Stimulated activated CD8-positive, alpha-beta memory T cell treated with anti-CD3 and anti-CD28 coated beads, Interleukin-2, amount 100 ng/mL, for 48 hours (primary cell): Measurements from ENCODE around the gene LILRA6.
"Not testable (repeated sequence)": the region's sequence is repeated elsewhere in the genome, so short reads cannot be mapped to it uniquely, and the experiment has no call there.

Source experiments
- DNase-seq, 2 donors: peaks; one replicate each; pipeline ENCODE4 v3.0.0-alpha.2; 2020; ENCODE audit warnings: low read depth in 2 of 2

The LILRA6 gene

DNA sequence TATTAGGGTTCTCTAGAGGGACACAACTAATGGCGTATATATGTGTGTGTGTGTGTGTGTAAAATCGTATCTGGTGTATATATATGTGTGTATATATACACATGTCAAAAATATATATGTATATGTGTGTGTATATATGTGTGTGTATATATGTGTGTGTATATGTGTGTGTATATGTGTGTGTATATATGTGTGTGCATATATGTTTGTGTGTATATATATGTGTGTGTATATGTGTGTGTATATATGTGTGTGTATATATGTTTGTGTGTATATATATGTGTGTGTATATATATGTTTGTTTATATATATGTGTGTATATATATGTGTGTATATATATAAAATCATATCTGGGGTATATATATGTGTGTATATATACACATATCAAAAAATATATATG, 19.9 kb upstream of the LILRA6 start:
- DNase-seq: no peak

DNA sequence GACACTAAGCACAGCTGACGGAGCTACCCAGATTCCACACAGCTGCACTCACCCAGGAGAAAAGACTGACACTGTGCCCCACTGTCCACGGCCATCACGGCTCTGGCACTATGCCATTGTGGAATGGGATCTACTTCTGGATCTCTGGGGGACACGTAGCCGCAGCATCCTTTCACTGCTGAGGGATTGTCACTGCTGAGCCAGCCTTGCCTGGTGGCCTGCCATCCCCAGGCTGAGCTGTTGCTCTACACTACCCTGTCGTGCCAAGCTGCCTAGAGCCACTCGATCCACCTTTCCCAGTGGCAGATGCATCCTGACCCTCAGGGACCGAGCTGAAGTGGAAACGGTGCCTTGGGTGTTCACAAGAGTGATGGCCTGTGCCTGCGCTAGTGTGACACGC, 19.5 kb upstream of the LILRA6 start:
- no peak for DNase-seq

DNA sequence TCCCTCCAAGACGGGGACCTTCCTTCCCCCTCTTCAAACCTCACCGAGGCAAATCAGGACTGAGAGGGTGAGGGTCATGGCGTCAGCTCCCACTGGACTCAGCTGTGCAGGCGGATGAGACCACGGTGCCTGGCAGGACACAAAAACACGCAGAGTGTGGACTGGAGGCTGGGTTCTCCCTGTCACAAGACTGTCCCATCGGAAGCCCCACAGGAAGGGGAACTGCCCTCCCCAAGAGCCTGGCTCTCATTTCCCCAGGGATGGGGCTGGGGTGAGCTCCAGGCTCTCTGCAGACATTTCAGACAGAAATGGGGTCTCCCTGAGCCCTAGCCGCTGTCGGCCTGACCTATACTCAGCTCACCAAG, 14.5 kb upstream of the LILRA6 start, which contains the start of gene LILRB5:
Gene LILRB5 (minus strand): TSS at position 158 of the 365 bp plus-strand sequence. CDS start 80 bp downstream, at position 78.
- DNase-seq: no peak

DNA sequence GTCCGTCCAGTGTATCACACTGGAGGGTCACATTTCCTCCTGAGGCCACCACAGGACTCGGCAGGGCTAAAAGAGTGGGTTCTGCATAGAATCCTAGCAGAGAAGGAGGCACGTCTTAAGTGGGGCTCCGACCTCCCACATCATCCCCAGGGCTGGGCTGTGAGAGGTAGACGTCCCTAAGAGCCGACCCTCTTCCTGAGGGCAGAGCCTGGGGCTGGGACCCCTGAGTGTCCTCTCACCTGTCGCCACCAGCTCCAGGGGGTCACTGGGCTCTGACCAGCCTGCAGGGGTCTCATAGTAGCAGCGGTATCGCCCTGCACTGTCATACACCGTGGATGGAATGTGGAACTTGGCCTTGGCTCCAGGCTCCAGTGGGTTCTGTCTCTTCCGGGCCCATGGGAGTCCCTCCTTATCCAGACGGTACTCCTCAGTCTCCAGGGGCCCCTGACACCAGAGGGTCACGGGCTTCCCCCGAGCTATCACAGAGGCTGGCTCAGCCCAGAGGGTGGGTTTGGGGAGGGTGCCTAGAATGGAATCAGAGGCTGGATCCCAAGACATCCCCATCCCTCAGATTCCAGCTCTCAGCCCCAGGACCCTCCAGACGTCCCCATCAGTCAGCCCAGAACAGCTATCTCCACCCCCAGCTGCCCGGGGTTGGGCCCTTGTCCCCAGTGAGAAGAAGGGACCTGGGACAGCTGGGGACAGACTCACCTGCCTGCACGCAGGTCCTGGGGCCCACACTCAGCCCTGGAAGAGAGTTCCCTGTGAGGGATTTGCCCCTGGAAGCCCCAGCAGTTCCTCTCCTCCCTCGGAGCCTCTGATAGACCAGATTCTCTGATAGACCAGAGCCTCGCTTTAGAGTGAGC, 13.9 kb upstream of the LILRA6 start:
- DNase-seq: no peak

DNA sequence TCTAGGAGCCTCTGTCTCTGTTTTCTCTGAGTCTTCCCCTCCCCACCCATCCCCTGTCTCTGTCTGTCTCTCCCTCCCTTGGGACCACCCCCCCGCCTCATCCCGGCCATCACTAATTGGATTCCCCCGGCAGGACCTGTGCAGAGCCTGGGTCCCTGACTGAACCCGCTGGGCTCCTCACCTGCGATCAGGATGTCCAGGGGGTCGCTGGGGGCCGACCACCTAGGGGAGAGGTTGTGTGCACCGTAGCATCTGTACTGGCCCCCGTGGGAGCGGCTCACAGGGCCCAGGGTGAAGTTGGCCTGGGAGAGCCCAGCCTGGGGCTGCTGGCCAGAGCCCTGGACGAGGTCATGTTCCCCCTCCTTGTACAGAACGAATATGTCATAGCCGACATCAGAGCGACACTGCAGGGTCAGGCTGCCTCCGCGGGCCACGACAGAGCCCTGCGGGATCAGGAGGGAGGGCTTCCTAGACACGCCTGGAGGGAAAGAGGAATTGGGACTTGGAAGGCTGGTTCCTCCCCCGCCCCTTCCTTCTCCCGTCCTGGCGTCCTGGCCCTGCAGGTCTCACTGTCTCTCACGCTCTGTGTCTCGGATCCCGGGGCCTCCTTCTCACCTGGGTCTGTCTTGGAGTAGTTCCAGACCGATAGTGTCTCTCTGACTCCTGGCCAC, 12.7 kb upstream of the LILRA6 start:
- DNase-seq: no peak

DNA sequence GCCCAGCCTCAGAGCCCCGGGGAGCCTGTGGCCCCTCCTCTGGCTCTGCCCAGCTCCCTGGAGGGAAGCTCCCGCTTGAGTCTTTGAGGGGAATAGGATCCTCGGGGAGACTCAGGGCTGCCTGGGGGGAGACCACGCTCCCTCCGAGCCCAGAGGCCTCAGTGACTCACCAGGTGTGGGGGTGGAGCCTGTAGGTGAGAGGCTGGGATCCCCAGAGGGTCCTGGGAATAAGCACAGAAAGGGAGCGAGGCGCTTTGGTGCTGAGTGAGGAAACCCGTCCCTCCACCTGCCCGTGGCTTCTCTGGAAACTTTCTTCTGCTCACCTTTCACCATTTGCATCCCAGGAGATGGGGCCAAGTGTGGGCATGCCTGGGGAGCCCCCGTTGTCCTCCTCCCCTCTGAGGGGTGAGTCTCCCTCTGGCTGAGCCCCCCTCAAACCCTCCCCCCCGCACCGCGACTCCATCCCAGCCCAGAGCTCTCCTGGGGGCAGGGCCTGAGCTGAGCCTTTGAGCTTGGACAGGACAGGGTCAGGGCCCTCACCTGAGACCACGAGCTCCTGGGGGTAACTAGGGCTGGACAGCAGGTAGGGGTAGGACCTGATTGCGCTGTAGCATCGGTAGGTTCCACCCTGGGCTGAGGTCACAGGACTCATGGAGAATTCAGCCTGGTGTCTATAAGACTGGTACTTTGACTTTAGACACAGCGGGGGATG, 11.8 kb upstream of the LILRA6 start:
- DNase-seq: no peak

DNA sequence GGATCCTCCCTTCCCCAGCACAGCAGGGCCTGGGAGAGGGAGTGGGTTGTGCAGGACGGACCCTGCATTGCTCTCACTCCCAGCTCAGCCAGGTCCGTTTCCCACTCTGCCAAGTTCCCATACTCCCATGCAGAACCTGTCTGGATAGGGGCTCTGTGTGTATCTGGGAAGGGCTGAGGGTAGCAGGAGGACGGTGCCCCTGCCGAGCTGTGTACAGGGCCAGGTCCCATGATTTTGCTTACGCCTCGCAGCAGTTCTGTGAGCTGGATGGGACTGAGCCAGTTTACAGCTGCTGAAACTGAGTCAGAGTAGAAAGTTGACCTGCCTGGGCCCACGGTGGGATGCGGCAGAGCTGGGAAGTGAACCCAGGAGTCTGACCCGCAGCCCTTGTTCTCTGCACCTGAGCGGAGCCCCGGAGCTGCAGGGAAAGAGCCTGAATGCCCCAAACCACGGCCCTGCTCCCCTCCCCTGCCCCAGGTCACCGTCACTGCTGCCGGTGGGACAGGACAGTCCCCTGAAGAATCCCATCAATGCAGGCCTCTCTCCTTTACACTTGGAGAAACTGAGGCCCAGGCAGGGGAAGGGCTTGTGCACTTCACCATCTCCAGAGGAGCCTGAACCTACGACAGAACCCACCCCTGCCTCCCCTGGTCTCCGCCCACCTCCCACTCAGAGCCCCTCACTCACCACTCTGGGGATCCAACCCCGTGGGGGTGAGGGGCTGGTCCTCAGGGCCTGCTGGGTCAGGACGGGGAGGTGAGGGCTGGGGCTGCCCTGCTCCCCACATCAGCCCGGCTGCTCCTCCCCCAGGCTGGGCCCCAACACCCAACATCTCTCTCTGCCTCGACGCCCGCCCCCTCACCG, 11.0 kb upstream of the LILRA6 start:
- DNase-seq: no peak

DNA sequence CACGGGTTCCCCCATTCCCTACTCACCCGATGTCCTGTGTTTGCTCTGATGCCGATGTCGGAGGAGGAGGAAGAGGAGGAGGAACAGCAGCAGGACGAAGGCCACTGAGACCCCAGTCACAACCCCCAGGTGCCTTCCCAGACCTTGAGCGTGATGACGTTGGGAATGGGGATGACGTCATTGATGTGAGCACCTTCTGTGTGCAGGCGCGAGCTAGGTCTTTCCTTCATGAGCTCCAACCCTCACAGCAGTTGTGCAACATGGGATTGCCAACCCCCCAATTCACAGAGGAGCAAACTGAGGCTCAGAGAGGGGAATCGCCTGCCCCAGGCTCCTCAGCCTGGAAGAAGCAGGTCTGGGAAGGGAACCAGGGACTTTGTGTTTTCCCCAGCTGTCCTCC, 10.3 kb upstream of the LILRA6 start:
- no peak for DNase-seq

DNA sequence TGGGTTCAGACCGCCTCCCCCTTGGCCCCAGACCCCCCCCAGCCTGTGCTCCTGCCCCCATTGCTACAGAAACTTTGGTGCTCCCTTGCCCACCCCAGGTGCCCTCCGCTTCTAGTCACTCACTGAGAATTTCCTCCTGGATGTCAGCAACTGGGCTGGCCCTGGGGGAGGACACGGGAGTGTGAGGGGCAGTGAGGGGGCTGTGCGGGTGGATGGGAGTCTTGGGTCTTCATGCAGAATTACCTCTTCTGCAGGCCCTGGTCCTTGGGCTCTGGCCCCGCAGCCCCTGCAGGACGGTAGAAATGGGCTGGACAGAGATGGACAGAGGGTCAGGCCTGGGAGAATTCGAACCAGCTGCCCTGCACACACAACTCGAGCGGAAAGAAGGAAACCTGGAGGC, 9.7 kb upstream of the LILRA6 start:
- DNase-seq: no peak

DNA sequence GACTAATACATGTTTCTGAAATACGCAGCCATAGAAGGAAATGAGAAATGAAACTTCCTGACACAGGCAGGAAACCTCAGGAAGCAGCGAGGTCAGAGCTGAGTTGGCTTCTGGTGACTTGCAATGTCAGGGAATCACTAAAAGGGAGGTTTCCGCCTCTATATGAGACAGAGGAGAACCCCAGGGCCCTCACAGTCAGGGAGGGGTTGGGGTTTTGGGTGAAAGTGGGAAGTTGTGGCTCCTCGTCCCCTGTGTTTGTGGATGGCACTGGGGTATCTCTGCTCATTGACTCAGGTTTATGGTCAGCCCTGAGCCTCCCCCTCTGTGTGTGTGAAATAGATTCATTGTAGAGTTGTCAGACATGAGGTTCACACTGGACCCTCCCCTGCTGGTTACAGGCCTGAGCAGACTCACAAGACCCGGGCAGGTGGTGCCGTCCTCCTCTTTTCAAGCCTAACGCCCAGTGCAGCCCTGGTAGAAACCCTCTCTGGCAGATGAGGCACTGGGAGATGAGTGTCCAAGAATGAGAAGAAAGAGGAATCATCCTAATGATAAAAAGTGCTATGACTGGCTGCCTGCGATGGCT, 5.5 kb upstream of the LILRA6 start:
- DNase-seq: peak in 1 of 2 donors; percentile 53

DNA sequence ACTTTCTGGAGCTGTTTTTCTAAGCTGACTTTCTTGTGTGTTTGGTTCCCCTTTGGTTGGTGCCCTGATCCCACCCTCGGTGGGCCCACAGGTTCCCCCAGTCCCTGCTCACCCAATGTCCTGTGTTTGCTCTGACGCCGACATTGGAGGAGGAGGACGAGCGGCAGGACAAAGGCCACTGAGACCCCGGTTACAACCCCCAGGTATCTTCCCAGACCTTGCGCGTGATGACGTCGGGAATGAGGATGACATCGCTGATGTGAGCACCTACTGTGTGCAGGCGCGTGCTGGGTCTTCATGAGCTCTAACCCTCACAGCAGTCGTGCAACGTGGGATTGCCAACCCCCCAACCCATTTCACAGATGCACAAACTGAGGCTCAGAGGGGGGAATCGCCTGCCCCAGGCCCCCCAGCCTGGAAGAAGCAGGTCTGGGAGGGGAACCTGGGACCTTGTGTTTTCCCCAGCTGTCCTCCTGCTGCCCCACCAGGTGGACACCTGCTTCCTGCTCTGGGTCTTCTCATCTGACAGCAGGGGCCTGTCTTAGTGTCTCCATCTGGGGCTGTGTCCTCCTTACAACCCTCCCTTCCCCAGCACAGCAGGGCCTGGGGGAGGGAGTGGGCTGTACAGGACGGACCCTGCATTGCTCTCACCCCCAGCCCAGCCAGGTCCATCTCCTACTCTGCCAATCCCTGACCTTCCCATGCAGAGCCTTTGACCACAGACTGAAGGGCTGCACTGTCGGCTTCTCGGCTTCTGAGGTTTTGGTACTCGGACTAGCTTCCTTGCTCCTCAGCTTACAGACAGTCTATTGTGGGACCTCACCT, 4.7 kb upstream of the LILRA6 start:
- DNase-seq: no peak

DNA sequence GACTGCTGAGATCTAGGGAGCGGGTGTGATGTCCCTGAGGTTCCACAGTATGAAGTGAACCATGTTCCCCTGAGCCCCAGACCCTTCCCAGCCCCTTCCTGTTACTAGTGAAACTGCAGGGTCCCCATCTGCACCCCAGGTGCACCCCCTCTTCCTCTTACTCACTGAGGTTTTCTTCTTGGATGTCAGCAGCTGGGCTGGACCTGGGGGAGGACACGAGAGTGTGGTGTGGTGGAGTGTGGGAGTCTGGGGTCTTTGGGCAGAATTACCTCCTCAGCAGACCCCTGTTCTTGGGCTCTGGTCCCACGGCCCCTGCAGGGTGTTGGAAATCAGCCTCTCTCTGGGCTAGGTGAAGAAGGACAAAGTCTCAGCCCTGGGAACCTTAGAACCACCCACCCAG, 3.3 kb upstream of the LILRA6 start:
- DNase-seq: no peak

DNA sequence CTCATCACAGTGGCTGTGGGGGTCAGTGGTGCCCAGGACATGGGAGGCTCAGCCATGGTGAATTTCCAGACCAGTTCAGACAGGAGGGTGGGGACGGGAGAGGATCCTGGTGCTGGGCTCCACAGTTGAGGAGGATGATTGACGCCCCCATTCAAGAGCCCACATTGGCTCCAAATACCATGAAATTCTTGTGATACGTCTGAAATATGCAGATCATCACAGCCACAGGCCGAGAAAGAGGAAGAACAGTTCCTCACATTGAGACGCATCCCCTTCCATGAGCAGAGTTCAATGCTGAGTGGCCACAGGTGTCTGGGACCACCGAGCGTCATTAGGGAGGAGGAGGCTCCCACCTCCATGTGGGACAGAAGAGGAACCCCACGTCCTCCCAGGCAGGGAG, 1.2 kb upstream of the LILRA6 start:
- DNase-seq: not testable (repeated sequence)

DNA sequence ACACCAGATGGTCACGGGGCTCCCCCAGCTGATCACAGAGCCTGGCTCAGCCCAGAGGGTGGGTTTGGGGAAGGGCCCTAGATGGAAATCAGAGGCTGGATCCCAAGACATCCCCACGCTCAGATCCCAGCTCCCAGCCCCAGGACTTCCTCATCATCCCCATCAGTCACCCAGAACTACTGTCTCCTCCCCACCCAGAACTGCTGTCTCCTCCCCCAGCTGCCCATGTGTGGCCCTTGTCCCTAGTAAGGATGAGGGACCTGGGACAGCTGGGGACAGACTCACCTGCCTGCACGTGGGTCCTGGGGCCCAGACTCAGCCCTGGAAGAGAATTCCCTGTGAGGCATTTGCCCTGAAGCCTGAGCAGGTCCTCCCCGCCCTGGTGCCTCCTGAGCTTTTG, 356 bp downstream of the LILRA6 start:
- not testable (repeated sequence) for DNase-seq

DNA sequence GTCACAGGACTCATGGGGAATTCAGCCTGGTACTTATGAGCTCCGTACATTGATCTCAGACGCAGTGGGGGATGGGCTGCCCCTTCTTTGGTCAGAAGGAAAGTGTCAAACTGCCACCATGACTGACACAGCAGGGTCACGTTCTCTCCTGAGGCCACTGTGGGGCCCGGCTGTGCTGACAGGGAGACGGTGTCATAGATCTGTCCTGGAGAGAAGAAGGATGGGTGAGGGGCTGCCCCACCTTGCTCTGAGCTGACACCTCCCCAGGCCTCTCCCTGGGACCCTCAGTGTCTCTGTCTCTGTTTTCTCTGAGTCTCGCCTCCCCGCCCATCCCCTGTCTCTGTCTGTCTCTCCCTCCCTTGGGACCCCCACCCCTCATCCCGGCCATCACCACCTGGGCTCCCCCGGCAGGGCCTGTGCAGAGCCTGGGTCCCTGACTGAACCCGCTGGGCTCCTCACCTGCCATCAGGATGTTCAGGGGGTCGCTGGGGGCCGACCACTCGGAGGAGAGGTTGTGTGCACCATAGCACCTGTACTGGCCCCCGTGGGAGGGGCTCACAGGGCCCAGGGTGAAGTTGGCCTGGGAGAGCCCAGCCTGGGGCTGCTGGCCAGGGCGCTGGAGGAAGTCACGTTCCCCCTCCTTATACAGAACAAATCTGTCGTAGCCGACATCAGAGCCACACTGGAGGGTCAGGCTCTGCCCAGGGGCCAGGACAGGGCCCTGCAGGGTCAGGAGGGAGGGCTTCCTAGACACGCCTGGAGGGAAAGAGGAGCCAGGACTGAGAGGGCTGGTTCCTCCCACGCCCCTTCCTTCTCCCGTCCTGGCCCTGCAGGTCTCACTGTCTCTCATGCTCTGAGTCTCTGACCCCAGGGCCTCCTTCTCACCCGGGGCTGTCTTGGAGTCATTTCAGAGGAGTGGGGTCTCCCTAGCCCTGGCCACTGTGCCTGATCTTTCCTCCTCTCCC, 1.9 kb downstream of the LILRA6 start:
- DNase-seq: not testable (repeated sequence)

DNA sequence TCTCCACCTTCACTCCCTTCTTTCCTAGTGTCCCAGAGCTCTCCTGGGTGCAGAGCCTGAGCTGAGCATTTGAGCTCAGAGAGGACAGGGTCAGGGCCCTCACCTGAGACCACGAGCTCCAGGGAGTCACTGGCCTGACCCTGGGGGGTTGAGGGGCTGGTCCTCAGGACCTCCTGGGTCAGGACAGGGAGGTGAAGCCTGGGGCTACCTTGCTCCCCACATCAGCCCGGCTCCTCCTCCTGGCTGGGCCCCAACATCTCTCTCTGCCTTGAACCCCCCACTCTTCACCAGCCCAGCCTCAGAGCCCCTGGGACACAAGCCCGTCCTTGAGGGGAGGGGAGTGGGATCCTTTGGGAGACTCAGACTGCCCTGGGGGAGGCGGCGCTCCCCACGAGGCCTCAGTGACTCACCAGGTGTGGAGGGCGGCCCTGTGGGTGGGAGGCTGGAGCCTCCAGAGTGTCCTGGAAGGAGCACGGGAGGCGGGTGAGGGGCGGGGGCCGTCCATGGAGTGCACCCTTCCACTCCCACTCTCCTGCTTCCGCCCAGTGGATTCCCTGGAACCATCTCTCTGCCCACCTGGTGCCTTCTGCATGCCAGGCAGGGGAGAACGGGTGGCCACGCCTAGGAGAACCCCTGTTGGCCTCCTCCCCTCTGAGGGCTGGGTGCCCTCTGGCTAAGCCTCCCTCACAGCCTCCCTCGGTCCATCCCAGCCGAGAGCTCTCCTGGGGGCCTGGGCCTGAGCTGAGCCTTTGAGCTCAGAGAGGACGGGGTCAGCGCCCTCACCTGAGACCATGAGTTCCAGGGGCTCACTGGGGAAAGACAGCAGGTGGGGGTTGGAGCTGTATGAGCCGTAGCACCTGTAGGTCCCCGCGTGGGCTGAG, 2.9 kb downstream of the LILRA6 start:
- not testable (repeated sequence) for DNase-seq

DNA sequence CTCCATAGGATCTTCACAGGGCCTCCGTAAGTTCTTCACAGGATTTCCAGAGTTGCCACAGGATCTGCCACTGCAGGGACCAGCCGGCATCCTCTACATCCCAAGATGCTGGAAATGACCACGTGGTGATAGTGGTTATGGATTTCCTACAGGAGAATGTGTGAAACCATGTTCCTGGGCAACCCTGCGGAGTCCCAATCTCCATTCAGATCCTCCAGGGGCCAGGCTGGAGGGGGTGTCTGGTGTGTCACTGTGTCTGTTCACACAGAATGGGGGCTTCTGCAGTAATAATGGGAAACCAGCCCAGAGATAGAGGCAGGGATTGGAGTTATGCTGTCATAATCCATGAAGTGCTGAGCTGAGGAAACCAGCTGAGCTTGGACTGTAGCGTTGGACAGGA, 8.6 kb downstream of the LILRA6 start:
- no peak for DNase-seq
